Right lobe of liver (tissue), 4 donors: Measurements from ENCODE around the gene LRMDA.

Source experiments
- CTCF ChIP-seq, 4 donors: fragments of 200-600 bp in 3 of 4; fragments of 450-650 bp in 1 of 4; IDR thresholded peaks; one replicate each; pipeline versions ENCODE4 v1.5.1 to v1.8.0; 2016 to 2022; ENCODE audit warnings: antibody characterized with exemption in 4 of 4, mild to moderate bottlenecking in 2 of 4
- POLR2A ChIP-seq: fragments of 450-650 bp; IDR thresholded peaks from one replicate; pipeline ENCODE4 v1.6.1; 2017; ENCODE audit warnings: antibody characterized with exemption, mild to moderate bottlenecking
- donor health status: DM: no; HTN: no; CAD: no.
- donor health status: DM: no; HTN: no; CAD: no.
- donor health status: DM: no; HTN: yes; CAD: no.

- no peak for TF ChIP-seq POLR2A
- TF ChIP-seq CTCF (IDR thresholded peaks at IDR 0.05), result no peak
These were observed 329.9 kb downstream of the LRMDA start for GRCh38 chr10:75761289-75761688.
